DOHH2 (cell line): Measurements from ENCODE around the gene HRH1.

Experiments
- CTCF ChIP-seq: fragments of 200-600 bp; sonication (generic); IDR thresholded peaks from one replicate; pipeline ENCODE4 v1.5.1; 2014; ENCODE audit warnings: antibody characterized with exemption, mild to moderate bottlenecking, low read depth, low read length; ENCODE audit not compliant: poor library complexity, severe bottlenecking
- EZH2phosphoT487 ChIP-seq: fragments of 200-600 bp; sonication (generic); IDR thresholded peaks from 2 replicates; pipeline ENCODE4 v1.6.1; 2017; ENCODE audit warnings: borderline replicate concordance, mild to moderate bottlenecking, antibody characterized with exemption, low read length, moderate library complexity, mixed read lengths

DNA sequence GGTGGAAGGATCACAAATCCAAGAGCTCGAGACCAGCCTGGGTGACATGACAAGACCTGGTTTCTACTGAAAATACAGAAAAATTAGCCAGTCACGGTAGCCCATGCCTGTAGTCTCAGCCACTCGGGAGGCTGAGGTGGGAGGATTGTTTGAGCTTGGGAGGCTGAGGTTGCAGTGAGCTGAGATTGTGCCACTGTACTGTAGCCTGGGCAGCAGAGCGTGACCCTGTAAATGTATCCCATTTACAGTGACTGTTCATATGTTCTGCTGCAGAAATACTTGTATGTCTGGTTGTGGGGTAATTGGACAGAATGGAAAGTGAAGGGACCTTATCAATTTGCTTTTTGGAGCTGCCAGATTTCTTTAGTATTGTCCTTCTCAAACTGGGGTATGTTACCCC, 142.8 kb downstream of the HRH1 start:
- TF ChIP-seq CTCF (no peak), EZH2phosphoT487 (no peak)
